Activated CD4-positive, alpha-beta memory T cell treated with anti-CD3 and anti-CD28 coated beads, Interleukin-2, amount 10 ng/mL, durations not matched to agents 7 days and 5 days (primary cell): ENCODE results near the gene ITPK1. TPM values are rescaled to one million over a fixed set of nuclear protein-coding genes. Genes with fewer than 3 reads are reported as not detected.

Source experiments
- CTCF ChIA-PET: fragments of 350-600 bp; sonication (Branson Sonifier 250); formaldehyde crosslinking; loops from one replicate; lab custom pipeline; 2021; ENCODE audit warnings: antibody characterized with exemption, inconsistent platforms; lab: Charles Lee
- POLR2A ChIA-PET: fragments of 350-600 bp; sonication (Branson Sonifier 250); formaldehyde crosslinking; loops from one replicate; lab custom pipeline; 2021; ENCODE audit warnings: antibody characterized with exemption; lab: Charles Lee
- DNase-seq: peaks from one replicate; pipeline ENCODE4 v3.0.0-alpha.2; 2020
- H3K27ac Mint-ChIP-seq: one replicate; pipeline ENCODE4 v1.8.0; 2021; ENCODE audit warnings: mild to moderate bottlenecking, mixed read lengths
- H3K27me3 Mint-ChIP-seq: one replicate; pipeline ENCODE4 v1.8.0; 2021; ENCODE audit warnings: mixed read lengths
- H3K36me3 Mint-ChIP-seq: one replicate; pipeline ENCODE4 v1.8.0; 2021; ENCODE audit warnings: low read depth, mixed read lengths
- H3K4me1 Mint-ChIP-seq: one replicate; pipeline ENCODE4 v1.8.0; 2021; ENCODE audit warnings: mixed read lengths
- H3K4me3 Mint-ChIP-seq: one replicate; pipeline ENCODE4 v1.8.0; 2021; ENCODE audit warnings: mild to moderate bottlenecking, mixed read lengths
- H3K9me3 Mint-ChIP-seq: one replicate; pipeline ENCODE4 v1.8.0; 2021; ENCODE audit warnings: mixed read lengths
- total RNA-seq, 2 experiments: library from RNA; stranded (reverse); gene quantifications; one replicate each; pipeline ENCODE4 v1.2.3, GENCODE V29; 2021

The ITPK1 gene
- total RNA-seq, 2 experiments from 2014 or later, result 59.3 to 62.3 TPM

DNA sequence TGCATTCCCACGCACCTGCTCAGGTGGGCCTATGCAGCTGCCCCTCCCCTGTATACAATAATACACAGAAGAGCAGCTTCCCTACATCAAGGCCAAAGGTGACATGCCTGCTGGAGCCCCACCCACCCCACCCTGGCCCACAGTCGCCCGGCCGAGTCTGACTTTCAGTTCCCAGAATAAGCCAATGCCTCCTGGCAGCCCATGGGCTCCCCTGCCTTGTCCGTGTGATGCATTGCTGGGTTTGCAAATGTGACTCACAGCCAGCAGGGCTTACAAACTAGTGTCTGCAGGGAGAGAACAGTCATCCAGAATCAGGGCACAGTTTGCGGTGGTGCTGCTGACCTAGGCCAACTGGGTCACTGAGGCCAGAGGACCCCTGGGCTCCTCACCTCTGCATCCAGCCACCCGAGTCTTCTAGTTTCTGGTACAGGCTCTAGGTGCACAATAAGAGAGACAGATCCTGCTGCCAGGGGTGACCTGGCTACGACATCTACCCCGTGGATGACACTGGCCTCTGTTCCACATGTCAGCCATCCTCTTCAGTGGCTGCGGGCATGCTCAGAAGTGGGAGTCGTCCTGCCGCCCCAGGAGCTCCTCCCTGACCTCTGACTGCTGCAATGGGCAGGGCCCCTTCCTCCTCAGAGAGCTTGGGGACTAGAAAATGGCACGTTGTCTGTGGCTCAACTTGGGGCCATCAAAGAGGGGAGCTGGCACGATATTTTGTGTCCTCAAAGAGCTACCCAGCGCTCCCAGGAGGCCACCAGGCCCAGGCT, 108.3 kb downstream of the ITPK1 start:
- Mint-ChIP-seq H3K4me1 (peaks cover 7% of the 10 kb centered on the region), H3K4me3 (no peak overlapping the region), H3K9me3 (no peaks in the 10 kb centered on the region), H3K27me3 (no peaks in the 10 kb centered on the region), H3K27ac (no peak overlapping the region), H3K36me3 (no peaks in the 10 kb centered on the region)
- DNase-seq, result no peak
- ChIA-PET POLR2A (no interaction called here), CTCF (interaction anchor here (1.5 kb wide), 1 partner anchor 106 kb away, joined by 4 read pairs; no protein-coding TSS in a partner anchor)

DNA sequence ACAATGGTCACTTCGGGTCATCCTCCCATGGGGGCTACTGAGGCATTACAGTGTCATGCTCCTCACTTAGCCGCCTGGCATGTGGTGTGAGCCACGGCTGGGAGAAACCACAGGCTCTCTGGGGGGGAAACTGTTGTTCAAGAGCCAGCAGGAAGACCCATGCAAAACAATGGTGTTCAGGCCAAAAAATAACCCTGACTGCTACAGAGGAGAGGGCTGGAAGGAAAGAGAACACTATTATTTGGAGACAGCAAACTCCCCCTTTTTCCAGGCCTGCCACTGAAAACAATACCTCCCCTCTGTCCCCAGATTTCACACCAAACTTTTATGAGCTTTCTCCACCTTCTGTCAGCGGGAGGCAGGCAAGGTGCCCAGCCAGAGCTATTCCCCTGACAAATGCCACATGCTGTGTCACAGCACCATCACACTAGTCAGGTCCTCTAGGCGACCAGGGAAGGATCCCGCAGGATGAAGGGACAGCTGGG, 109.1 kb downstream of the ITPK1 start:
- DNase-seq, result no peak
- Mint-ChIP-seq H3K9me3 (no peaks in the 10 kb centered on the region), H3K27ac (no peak overlapping the region), H3K27me3 (no peaks in the 10 kb centered on the region), H3K4me1 (peaks cover 3% of the 10 kb centered on the region), H3K4me3 (no peak overlapping the region), H3K36me3 (no peaks in the 10 kb centered on the region)
- CTCF ChIA-PET, result interaction anchor here (1.5 kb wide), 1 partner anchor 106 kb away, joined by 4 read pairs; no protein-coding TSS in a partner anchor
- POLR2A ChIA-PET, result no interaction called here

DNA sequence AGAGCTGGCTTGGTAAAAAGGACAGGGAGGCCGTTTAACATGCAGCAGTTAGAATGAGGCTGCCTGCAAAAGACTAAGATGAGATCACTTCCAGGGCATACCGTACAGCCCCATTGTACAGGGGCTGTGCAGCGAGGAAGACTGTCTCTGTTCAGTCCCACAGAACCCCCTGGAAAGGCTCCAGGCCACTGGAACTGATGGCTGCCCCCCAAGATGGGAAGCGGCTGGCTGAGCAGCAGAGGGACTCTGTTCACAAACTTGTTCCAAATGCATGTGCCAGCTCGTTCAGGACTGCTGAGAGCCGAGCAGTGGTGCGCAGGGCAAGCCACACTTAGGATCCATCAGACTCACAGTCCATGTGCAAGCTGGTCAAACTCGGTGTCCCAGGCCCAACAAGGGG, 109.9 kb downstream of the ITPK1 start:
- DNase-seq, result no peak
- Mint-ChIP-seq H3K36me3 (no peaks in the 10 kb centered on the region), H3K4me3 (no peak overlapping the region), H3K4me1 (peaks cover 3% of the 10 kb centered on the region), H3K27me3 (no peaks in the 10 kb centered on the region), H3K9me3 (no peaks in the 10 kb centered on the region), H3K27ac (no peak overlapping the region)
- POLR2A ChIA-PET, result no interaction called here
- CTCF ChIA-PET, result no interaction called here

DNA sequence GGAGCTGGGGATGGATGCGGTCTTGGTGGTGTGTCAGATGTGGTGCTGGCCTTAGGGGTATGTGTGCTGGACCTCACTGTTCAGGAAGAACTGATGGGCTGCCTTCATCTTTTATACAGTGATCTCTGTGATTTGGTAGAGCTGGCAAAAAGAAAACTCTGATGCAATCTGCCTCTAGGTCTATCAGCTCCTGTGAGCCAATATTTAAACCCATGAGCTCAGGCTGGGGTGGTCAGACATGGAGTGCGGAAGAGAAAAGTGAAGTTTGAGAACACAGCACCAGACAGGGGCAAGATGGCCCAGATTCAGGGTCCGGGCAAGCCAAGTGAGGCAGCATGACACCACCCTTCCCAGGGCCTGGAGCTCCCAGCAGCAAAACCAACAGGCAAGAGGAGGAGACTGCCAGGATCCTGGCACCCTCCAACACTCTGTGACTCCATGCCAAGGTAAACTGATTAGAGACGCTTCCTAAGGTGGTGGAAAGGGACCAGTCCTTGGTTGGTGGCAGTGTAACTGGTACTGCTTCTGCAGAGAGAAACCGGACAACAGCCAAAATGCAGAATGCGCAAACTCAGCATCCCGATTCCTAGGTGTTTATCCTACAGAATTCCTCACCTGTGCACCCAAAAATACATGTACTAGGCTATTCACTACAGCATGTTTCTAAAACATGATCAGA, 110.5 kb downstream of the ITPK1 start:
- H3K36me3 Mint-ChIP-seq, result no peaks in the 10 kb centered on the region
- no peak for DNase-seq
- peaks cover 3% of the 10 kb centered on the region for H3K4me1 Mint-ChIP-seq
- POLR2A ChIA-PET, result no interaction called here
- CTCF ChIA-PET, result no interaction called here
- no peaks in the 10 kb centered on the region for H3K9me3 Mint-ChIP-seq
- H3K4me3 Mint-ChIP-seq, result no peak overlapping the region
- H3K27ac Mint-ChIP-seq, result no peak overlapping the region
- no peaks in the 10 kb centered on the region for H3K27me3 Mint-ChIP-seq

DNA sequence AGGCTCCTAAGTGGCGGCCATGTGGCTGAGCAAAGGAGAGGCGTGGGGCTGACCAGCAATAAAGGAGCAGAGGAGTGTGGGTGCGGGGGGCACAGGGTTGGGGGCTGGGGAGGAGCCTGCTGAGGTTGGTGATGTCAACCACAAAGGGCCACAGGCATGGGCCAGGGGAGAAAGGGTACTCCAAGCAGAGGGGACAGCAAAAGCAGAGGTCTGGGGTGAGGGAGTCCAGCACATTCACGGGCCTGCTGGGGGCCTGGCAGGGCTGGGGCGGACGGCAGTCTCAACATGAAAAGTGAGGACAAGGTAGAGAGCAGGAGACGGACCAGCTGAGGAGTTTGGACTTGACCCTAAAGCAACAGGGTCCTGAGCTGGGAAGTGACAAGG, 111.0 kb downstream of the ITPK1 start:
- H3K27me3 Mint-ChIP-seq, result no peaks in the 10 kb centered on the region
- H3K4me3 Mint-ChIP-seq, result no peak overlapping the region
- no peak for DNase-seq
- H3K27ac Mint-ChIP-seq, result no peak overlapping the region
- no peaks in the 10 kb centered on the region for H3K9me3 Mint-ChIP-seq
- peaks cover 3% of the 10 kb centered on the region for H3K4me1 Mint-ChIP-seq
- no peaks in the 10 kb centered on the region for H3K36me3 Mint-ChIP-seq
- ChIA-PET CTCF (no interaction called here), POLR2A (no interaction called here)

DNA sequence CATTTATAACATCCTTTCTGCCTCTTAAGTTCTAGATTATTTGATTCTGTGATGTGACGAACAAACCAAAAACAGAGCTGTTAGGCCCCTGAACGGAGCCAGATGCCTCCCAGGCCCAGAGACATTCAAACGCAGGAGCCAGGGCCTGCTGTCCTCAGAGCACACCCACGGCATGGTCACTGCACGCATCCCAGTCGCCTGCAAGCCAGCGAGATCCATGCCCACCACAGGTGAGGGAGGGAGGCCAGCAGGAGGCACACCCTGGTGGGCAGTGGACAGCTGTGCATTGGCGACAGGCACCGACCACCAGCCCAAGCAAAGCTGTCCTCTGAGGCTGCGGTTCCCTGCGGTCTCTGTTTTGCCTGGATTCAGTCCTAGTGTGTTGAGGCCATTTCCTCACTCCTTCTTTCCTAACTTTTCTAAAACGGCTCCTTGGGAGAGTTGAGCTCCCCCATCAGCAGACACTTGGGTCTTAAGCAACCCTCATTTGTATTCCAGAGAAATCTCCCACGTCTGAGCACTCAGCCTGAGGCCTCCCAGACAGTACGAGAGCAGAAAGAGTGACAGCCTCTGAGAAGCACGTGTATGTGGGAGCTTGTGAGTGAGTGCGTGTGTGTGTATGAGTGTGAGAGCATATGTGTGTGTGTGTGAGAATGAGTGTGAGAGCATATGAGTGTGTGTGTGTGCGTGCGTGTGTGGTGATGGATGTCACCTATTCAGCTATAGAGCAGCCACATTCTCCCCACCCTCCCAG, 111.6 kb downstream of the ITPK1 start:
- Mint-ChIP-seq H3K9me3 (no peaks in the 10 kb centered on the region), H3K4me3 (no peak overlapping the region), H3K27ac (no peak overlapping the region), H3K36me3 (no peaks in the 10 kb centered on the region), H3K4me1 (peaks cover 3% of the 10 kb centered on the region), H3K27me3 (no peaks in the 10 kb centered on the region)
- DNase-seq, result no peak
- POLR2A ChIA-PET, result no interaction called here
- CTCF ChIA-PET, result no interaction called here

DNA sequence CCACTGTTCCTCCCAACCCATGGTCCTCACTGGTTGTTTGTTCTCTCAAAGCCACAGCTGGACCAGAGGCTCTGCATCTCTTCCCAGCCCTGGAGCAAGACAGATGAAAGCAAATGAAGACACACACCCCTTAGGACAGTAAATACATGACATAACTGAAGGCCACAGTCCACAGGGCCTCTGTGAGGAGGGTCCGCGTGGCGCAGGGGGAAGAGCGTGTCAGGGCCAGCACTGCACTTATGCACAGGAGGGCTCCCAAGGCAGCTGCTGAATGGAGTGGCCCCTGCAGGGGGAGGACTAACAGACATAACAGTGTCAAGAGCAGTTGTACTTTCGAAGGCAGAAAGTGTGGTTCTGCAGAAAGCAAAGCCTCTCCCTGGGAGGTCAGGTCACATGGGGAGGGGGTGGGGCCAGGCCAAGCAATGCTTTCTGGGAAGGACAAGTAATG, 112.8 kb downstream of the ITPK1 start:
- DNase-seq, result no peak
- Mint-ChIP-seq H3K27ac (no peak overlapping the region), H3K4me3 (no peak overlapping the region), H3K9me3 (no peaks in the 10 kb centered on the region), H3K4me1 (peaks cover 3% of the 10 kb centered on the region), H3K36me3 (no peaks in the 10 kb centered on the region), H3K27me3 (no peaks in the 10 kb centered on the region)
- ChIA-PET POLR2A (no interaction called here), CTCF (no interaction called here)

DNA sequence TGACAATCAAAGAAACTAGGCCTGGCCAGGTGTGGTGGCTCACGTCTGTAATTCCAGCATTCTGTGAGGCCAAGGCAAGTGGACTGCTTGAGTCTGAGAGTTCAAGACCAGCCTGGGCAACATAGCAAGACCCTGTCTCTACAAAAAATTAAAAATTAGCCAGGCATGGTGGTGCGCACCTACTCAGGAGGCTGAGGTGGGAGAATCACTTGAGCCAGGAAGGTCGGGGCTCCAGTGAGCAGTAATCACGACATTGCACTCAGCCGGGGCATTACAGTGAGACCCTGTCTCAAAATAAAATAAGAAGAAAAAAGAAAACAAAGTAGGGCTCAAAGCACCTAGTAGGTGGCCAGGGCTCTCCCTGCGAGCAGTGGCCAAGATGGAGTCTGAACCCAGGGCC, 113.7 kb downstream of the ITPK1 start:
- no peak for DNase-seq
- H3K27me3 Mint-ChIP-seq, result no peaks in the 10 kb centered on the region
- H3K4me1 Mint-ChIP-seq, result peaks cover 3% of the 10 kb centered on the region
- ChIA-PET CTCF (no interaction called here), POLR2A (no interaction called here)
- H3K9me3 Mint-ChIP-seq, result no peaks in the 10 kb centered on the region
- H3K4me3 Mint-ChIP-seq, result no peak overlapping the region
- no peak overlapping the region for H3K27ac Mint-ChIP-seq
- H3K36me3 Mint-ChIP-seq, result no peaks in the 10 kb centered on the region

DNA sequence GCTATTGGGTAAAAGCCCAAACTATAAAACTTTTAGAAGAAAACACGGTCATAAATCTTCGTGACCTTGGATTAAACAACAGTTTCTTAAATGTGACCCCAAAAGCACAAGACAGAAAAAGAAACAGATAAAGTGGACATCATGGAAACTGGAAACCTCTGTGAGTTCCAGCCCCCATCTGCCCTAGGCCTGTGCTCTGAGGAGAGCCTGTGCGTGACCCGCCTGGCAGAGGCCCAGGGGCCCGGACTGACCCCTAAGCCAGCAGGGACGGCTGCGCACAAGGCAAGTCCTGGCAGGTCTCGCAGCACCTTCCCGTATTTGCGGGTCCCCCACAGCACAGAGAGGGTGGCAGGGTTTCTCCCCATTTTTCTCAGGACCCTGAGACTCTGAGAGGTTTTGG, 116.8 kb downstream of the ITPK1 start:
- H3K27me3 Mint-ChIP-seq, result no peaks in the 10 kb centered on the region
- CTCF ChIA-PET, result no interaction called here
- DNase-seq, result no peak
- H3K9me3 Mint-ChIP-seq, result no peaks in the 10 kb centered on the region
- H3K27ac Mint-ChIP-seq, result no peak overlapping the region
- POLR2A ChIA-PET, result no interaction called here
- H3K4me1 Mint-ChIP-seq, result peaks cover 3% of the 10 kb centered on the region
- no peak overlapping the region for H3K4me3 Mint-ChIP-seq
- no peaks in the 10 kb centered on the region for H3K36me3 Mint-ChIP-seq

DNA sequence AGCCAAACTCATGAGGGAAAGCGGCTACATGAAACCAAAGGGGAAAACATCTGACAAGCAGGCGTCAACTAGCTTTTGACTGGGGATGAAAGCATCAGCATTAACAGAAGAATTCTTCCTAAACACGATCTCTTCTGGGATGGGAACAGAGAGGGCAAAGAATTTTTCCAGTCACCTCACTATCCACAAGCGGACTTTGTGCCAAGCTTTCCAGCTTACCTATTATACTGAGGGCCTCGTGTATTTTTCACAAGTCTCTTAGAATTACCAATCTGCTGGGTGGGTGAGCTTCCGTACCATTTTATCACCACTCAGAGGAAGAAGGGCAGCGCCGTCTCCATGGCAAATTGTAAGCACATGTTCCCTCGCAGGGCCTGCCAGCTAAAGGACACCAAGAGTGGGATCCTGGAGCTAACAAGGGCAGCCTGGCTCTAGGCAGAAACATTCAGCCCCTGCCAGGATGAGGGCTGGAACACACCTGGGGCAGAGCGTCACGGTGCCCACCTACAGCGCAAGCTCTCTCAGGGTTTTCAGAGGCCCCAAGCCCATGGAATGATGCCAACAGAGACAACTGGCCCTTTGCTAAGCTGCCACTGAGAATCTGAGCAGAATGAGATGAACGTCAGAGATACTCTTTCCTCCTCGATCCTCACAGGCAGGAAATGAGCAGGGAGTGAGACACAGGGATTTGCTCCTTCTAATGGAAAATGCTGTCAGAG, 118.2 kb downstream of the ITPK1 start:
- no peak overlapping the region for H3K27ac Mint-ChIP-seq
- H3K4me3 Mint-ChIP-seq, result no peak overlapping the region
- DNase-seq, result no peak
- ChIA-PET CTCF (no interaction called here), POLR2A (no interaction called here)
- peaks cover 3% of the 10 kb centered on the region for H3K36me3 Mint-ChIP-seq
- no peaks in the 10 kb centered on the region for H3K27me3 Mint-ChIP-seq
- H3K9me3 Mint-ChIP-seq, result no peaks in the 10 kb centered on the region
- no peaks in the 10 kb centered on the region for H3K4me1 Mint-ChIP-seq

DNA sequence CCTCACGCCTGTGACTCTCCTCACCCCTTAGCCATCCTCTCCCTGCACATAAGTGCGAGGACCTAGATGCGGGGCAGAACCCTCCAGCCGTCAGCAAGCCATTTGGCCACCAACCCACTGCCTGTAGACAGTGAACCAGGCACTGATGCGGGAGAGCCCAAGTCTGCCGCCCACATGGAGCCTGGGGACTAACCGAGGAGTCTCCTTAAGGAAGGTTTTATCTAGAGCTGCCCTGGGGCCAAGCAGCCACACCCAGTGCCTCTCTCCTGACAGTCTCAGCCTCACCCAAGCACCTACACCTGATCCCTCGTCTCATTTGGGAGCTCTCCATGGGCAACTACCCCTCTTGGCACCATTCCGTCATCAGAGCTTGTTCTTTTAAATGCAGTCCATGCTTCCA, 120.1 kb downstream of the ITPK1 start:
- no peak overlapping the region for H3K27ac Mint-ChIP-seq
- no peaks in the 10 kb centered on the region for H3K4me1 Mint-ChIP-seq
- H3K4me3 Mint-ChIP-seq, result no peak overlapping the region
- no peaks in the 10 kb centered on the region for H3K9me3 Mint-ChIP-seq
- peaks cover 5% of the 10 kb centered on the region for H3K36me3 Mint-ChIP-seq
- no peak for DNase-seq
- CTCF ChIA-PET, result no interaction called here
- no peaks in the 10 kb centered on the region for H3K27me3 Mint-ChIP-seq
- POLR2A ChIA-PET, result no interaction called here

DNA sequence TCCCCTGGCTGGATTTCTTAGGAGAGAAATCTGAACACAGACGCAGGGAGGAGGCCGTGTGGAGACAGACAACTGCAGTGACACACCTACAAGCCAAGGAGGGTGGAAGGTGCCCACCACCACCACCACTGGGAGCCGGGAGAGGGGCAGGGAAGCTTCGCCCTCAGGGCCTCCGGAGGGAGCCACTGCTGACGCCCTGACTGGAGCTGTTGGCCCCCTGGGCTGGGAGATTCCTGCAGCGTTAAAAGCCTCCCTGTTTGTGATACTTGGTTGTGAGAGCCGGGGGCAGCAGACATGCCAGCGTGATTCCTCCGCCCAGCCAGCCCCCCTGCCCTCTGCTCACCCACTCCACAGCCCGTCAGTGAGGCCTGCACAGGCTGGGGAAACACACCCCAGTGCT, 120.8 kb downstream of the ITPK1 start:
- H3K4me3 Mint-ChIP-seq, result no peak overlapping the region
- no peaks in the 10 kb centered on the region for H3K4me1 Mint-ChIP-seq
- POLR2A ChIA-PET, result no interaction called here
- no peak overlapping the region for H3K27ac Mint-ChIP-seq
- CTCF ChIA-PET, result no interaction called here
- DNase-seq, result no peak
- no peaks in the 10 kb centered on the region for H3K9me3 Mint-ChIP-seq
- H3K27me3 Mint-ChIP-seq, result no peaks in the 10 kb centered on the region
- peaks cover 5% of the 10 kb centered on the region for H3K36me3 Mint-ChIP-seq
